GM23338 (cell line): ENCODE results near the gene NNT. TPM values are rescaled to one million over a fixed set of nuclear protein-coding genes. Genes with fewer than 3 reads are reported as not detected.

Source experiments
- ATAC-seq: fragments of 200-7000 bp; cut with Tn5 transposase; 3 replicates; pipeline ENCODE4 v1.9.1; 2020
- DNase-seq: peaks from one replicate; pipeline ENCODE4 v3.0.0-alpha.2; 2015; ENCODE audit warnings: low spot score
- H2AFZ ChIP-seq: fragments of 200-600 bp; sonication (generic); 2 replicates; pipeline ENCODE4 v1.8.0; 2016; ENCODE audit warnings: antibody characterized with exemption, mild to moderate bottlenecking, moderate library complexity
- H3F3A ChIP-seq: fragments of 200-600 bp; sonication (generic); replicated peaks from 2 replicates; pipeline ENCODE4 v1.8.0; 2017; ENCODE audit warnings: antibody characterized with exemption, mixed run types, low read depth
- H3K27ac ChIP-seq: fragments of 200-600 bp; sonication (generic); 2 replicates; pipeline ENCODE4 v1.6.1; 2016; ENCODE audit warnings: low read depth
- H3K27me3 ChIP-seq: fragments of 200-600 bp; sonication (generic); 2 replicates; pipeline ENCODE4 v1.8.0; 2016; ENCODE audit warnings: mild to moderate bottlenecking, mixed run types, moderate library complexity; ENCODE audit not compliant: insufficient read depth
- H3K36me3 ChIP-seq: fragments of 200-600 bp; sonication (generic); 2 replicates; pipeline ENCODE4 v1.8.0; 2016; ENCODE audit warnings: mild to moderate bottlenecking; ENCODE audit not compliant: insufficient read depth
- H3K4me1 ChIP-seq: fragments of 200-600 bp; sonication (generic); 2 replicates; pipeline ENCODE4 v1.8.0; 2016; ENCODE audit warnings: mild to moderate bottlenecking, moderate library complexity; ENCODE audit not compliant: insufficient read depth
- H3K4me2 ChIP-seq: fragments of 200-600 bp; sonication (generic); 2 replicates; pipeline ENCODE4 v1.7.1; 2017; ENCODE audit warnings: mixed run types
- H3K4me3 ChIP-seq: fragments of 200-600 bp; sonication (generic); 2 replicates; pipeline ENCODE4 v1.6.1; 2016; ENCODE audit warnings: mixed run types
- H3K79me2 ChIP-seq: fragments of 200-600 bp; sonication (generic); replicated peaks from 2 replicates; pipeline ENCODE4 v1.8.0; 2017; ENCODE audit warnings: mild to moderate bottlenecking; ENCODE audit not compliant: insufficient read depth
- H3K9me2 ChIP-seq: fragments of 200-600 bp; sonication (generic); 2 replicates; pipeline ENCODE4 v1.8.0; 2017; ENCODE audit not compliant: insufficient read depth
- H4K20me1 ChIP-seq: fragments of 200-600 bp; sonication (generic); replicated peaks from 2 replicates; pipeline ENCODE4 v1.8.0; 2017; ENCODE audit warnings: mild to moderate bottlenecking; ENCODE audit not compliant: insufficient read depth
- H3K27ac Mint-ChIP-seq: 2 replicates; pipeline ENCODE4 v1.8.0; 2020; ENCODE audit warnings: inconsistent platforms, mild to moderate bottlenecking, moderate library complexity, mixed read lengths
- H3K27me3 Mint-ChIP-seq: 3 replicates; pipeline ENCODE4 v1.8.0; 2022; ENCODE audit warnings: low read depth, mild to moderate bottlenecking, moderate library complexity, mixed read lengths, inconsistent platforms; ENCODE audit not compliant: insufficient read depth, poor library complexity
- H3K36me3 Mint-ChIP-seq: 3 replicates; pipeline ENCODE4 v1.8.0; 2021; ENCODE audit warnings: low read depth, mild to moderate bottlenecking, inconsistent platforms, moderate library complexity, mixed read lengths
- H3K4me1 Mint-ChIP-seq: 3 replicates; pipeline ENCODE4 v1.8.0; 2020; ENCODE audit warnings: mild to moderate bottlenecking, inconsistent platforms, mixed read lengths
- H3K4me3 Mint-ChIP-seq: 3 replicates; pipeline ENCODE4 v1.8.0; 2021; ENCODE audit warnings: moderate library complexity, mild to moderate bottlenecking, inconsistent platforms, mixed read lengths
- H3K9me3 Mint-ChIP-seq: 3 replicates; pipeline ENCODE4 v1.8.0; 2020; ENCODE audit warnings: moderate library complexity, mild to moderate bottlenecking, inconsistent platforms, mixed read lengths
- CREB1 ChIP-seq: fragments of 250-450 bp; sonication (Bioruptor Pico); IDR thresholded peaks from 2 replicates; pipeline ENCODE4 v1.5.0; 2020; ENCODE audit warnings: low read depth, mild to moderate bottlenecking, moderate library complexity
- CTCF ChIP-seq, 2 experiments: fragments of 200-600 bp in 1 of 2; sonication (generic) in 1 of 2; conservative IDR thresholded peaks; 2 replicates each; pipeline versions ENCODE4 v1.5.1 to v1.6.1; 2016 to 2017; ENCODE audit warnings: antibody characterized with exemption in 2 of 2, low read depth in 2 of 2, mild to moderate bottlenecking in 2 of 2, moderate library complexity in 1 of 2
- ETS1 ChIP-seq: IDR thresholded peaks from 2 replicates; pipeline ENCODE4 v1.6.1; 2016; ENCODE audit warnings: antibody characterized with exemption
- EZH2 ChIP-seq: fragments of 200-600 bp; sonication (generic); IDR thresholded peaks from one replicate; pipeline ENCODE4 v1.8.0; 2017; ENCODE audit warnings: antibody characterized with exemption, mild to moderate bottlenecking, low read depth; ENCODE audit not compliant: unreplicated experiment
- JUNB ChIP-seq: IDR thresholded peaks from one replicate; pipeline ENCODE4 v1.6.1; 2016; ENCODE audit warnings: antibody characterized with exemption; ENCODE audit not compliant: unreplicated experiment
- NANOG ChIP-seq: IDR thresholded peaks from 2 replicates; pipeline ENCODE4 v1.6.1; 2016; ENCODE audit warnings: antibody characterized with exemption, borderline replicate concordance
- POLR2AphosphoS5 ChIP-seq: IDR thresholded peaks from 2 replicates; pipeline ENCODE4 v1.6.1; 2016; ENCODE audit warnings: antibody characterized with exemption, low read depth
- REST ChIP-seq: IDR thresholded peaks from one replicate; pipeline ENCODE4 v1.6.1; 2018; ENCODE audit warnings: antibody characterized with exemption; ENCODE audit not compliant: unreplicated experiment
- ZNF114 ChIP-seq: fragments of 250-450 bp; sonication (Bioruptor Pico); IDR thresholded peaks from 2 replicates; pipeline ENCODE4 v1.5.0; 2020; ENCODE audit warnings: mild to moderate bottlenecking, moderate library complexity
- polyA plus RNA-seq: library from polyadenylated mRNA; unstranded; fragments of >200 nt; fragmentation: Nextera tagmentation; extraction: Ambion mirVana; gene quantifications from 2 replicates; pipeline ENCODE4 v1.2.1, GENCODE V29; 2016
- total RNA-seq: library from RNA; depleted of rRNA; stranded (reverse); fragments of >200 nt; shearing (Covaris generic); gene quantifications from 2 replicates; pipeline ENCODE4 v1.2.3, GENCODE V29; 2014

NNT gene
- total and polyA plus RNA-seq, 2 experiments from 2014 or later = 10.8 to 15.9 TPM

GRCh38 chr5:43691893-43692292 lies 88.9 kb downstream of the NNT start:
- Histone ChIP-seq H3K9me2 (no peaks in the 10 kb centered on the region), H3K36me3 (no peaks in the 10 kb centered on the region), H3K79me2 (no peaks in the 10 kb centered on the region), H3F3A (no peaks in the 10 kb centered on the region), H3K4me1 (no peaks in the 10 kb centered on the region), H2AFZ (no peak overlapping the region), H3K4me3 (no peak overlapping the region), H3K27me3 (no peaks in the 10 kb centered on the region), H4K20me1 (no peaks in the 10 kb centered on the region), H3K27ac (no peak overlapping the region), H3K4me2 (no peak overlapping the region)
- TF ChIP-seq ZNF114 (CRISPR knock-in tag) (no peak), POLR2AphosphoS5 (no peak)
- H3K27me3 Mint-ChIP-seq = no peaks in the 10 kb centered on the region
- H3K27ac Mint-ChIP-seq = no peak overlapping the region
- H3K9me3 Mint-ChIP-seq = peaks cover 24% of the 10 kb centered on the region
- no peak for ATAC-seq
- peaks cover 34% of the 10 kb centered on the region for H3K36me3 Mint-ChIP-seq
- no peak overlapping the region for H3K4me3 Mint-ChIP-seq
- no peak for DNase-seq
- no peaks in the 10 kb centered on the region for H3K4me1 Mint-ChIP-seq

- ATAC-seq = no peak
These were observed 90.4 kb downstream of the NNT start for GRCh38 chr5:43693411-43693810.

More at GRCh38 chr5:43693411-43693810, 90.4 kb downstream of the NNT start:
- Histone ChIP-seq H3K4me1 (no peaks in the 10 kb centered on the region), H3K27me3 (no peaks in the 10 kb centered on the region), H3F3A (no peaks in the 10 kb centered on the region), H4K20me1 (no peaks in the 10 kb centered on the region), H3K9me2 (no peaks in the 10 kb centered on the region), H3K27ac (no peak overlapping the region), H2AFZ (no peak overlapping the region), H3K36me3 (no peaks in the 10 kb centered on the region), H3K79me2 (no peaks in the 10 kb centered on the region), H3K4me2 (no peak overlapping the region), H3K4me3 (no peak overlapping the region)
- no peak overlapping the region for H3K27ac Mint-ChIP-seq
- H3K36me3 Mint-ChIP-seq = peaks cover 41% of the 10 kb centered on the region
- no peak overlapping the region for H3K4me3 Mint-ChIP-seq
- H3K27me3 Mint-ChIP-seq = no peaks in the 10 kb centered on the region
- no peak for DNase-seq
- TF ChIP-seq NANOG (no peak), CTCF (conservative IDR thresholded peaks at IDR 0.05; ENCODE audit: low read depth in 2 of 2) (no peak), POLR2AphosphoS5 (no peak), EZH2 (no peak), REST (no peak), JUNB (no peak), ETS1 (no peak), CREB1 (CRISPR knock-in tag) (no peak)
- H3K9me3 Mint-ChIP-seq = peaks cover 31% of the 10 kb centered on the region
- H3K4me1 Mint-ChIP-seq = no peaks in the 10 kb centered on the region
